Gastrocnemius medialis (tissue), 4 donors: ENCODE results near the gene SGMS1. TPM values are rescaled to one million over a fixed set of nuclear protein-coding genes. Genes with fewer than 3 reads are reported as not detected.

Experiments used
- ATAC-seq, 2 donors: fragments of 150-250 bp; one replicate each; pipeline ENCODE4 v1.9.1; 2016
- DNase-seq, 2 donors: peaks; one replicate each; pipeline ENCODE4 v3.0.0-alpha.2; 2019
- H3K27ac ChIP-seq, 4 donors: fragments of 200-600 bp; sonication (generic); 1 replicate in 1 of 4; 2 replicates in 3 of 4; pipeline ENCODE4 v1.5.1; 2016 to 2018; ENCODE audit warnings: mild to moderate bottlenecking in 2 of 4, moderate library complexity in 1 of 4
- H3K27me3 ChIP-seq, 3 donors: fragments of 200-600 bp; sonication (generic) in 2 of 3; 1 replicate in 1 of 3; 2 replicates in 2 of 3; pipeline versions ENCODE4 v1.5.1 to v1.6.0; 2016 to 2019; ENCODE audit warnings: mild to moderate bottlenecking in 1 of 3, moderate library complexity in 1 of 3
- H3K36me3 ChIP-seq, 2 donors: fragments of 200-600 bp; sonication (generic) in 1 of 2; one replicate each; pipeline ENCODE4 v1.5.1; 2017 to 2018
- H3K4me1 ChIP-seq, 2 donors: fragments of 200-600 bp; sonication (generic) in 1 of 2; one replicate each; pipeline ENCODE4 v1.5.1; 2016 to 2017; ENCODE audit warnings: mild to moderate bottlenecking in 2 of 2
- H3K4me3 ChIP-seq, 4 donors: fragments of 200-600 bp; sonication (generic) in 3 of 4; 1 replicate in 1 of 4; 2 replicates in 3 of 4; pipeline ENCODE4 v1.5.1; 2016 to 2019; ENCODE audit warnings: mild to moderate bottlenecking in 2 of 4
- H3K9me3 ChIP-seq, 3 donors: fragments of 200-600 bp; sonication (generic) in 2 of 3; 1 replicate in 1 of 3; 2 replicates in 2 of 3; pipeline ENCODE4 v1.5.1; 2016 to 2019
- CTCF ChIP-seq, 5 experiments: fragments of 450-650 bp in 3 of 5; fragments of 200-600 bp in 2 of 5; sonication (generic) in 2 of 5; IDR thresholded peaks in 4 of 5; conservative IDR thresholded peaks in 1 of 5; 1 replicate in 4 of 5; 2 replicates in 1 of 5; pipeline ENCODE4 v1.5.1; 2016 to 2019; ENCODE audit warnings: antibody characterized with exemption in 5 of 5, mild to moderate bottlenecking in 3 of 5, moderate library complexity in 3 of 5
- POLR2A ChIP-seq, 2 donors: fragments of 450-650 bp; IDR thresholded peaks; one replicate each; pipeline ENCODE4 v1.6.1; 2017; ENCODE audit warnings: antibody characterized with exemption in 2 of 2, mild to moderate bottlenecking in 2 of 2, moderate library complexity in 2 of 2
- in situ Hi-C, 4 donors: fragments of 200-750 bp; cut with MboI; loops; one replicate each; pipeline versions ENCODE4 v1.15.0 to v1.8.0; 2017; ENCODE audit warnings: low sequenced_read_pairs in 4 of 4
- intact Hi-C: fragments of 100-400 bp; cut with DNase I; formaldehyde crosslinking; loops from one replicate; pipeline ENCODE4 v1.15.1; 2023; ENCODE audit warnings: low total_unique reads
- total RNA-seq, 4 donors: library from RNA; depleted of rRNA; stranded (reverse); fragments of >200 nt; gene quantifications; one replicate each; pipeline versions ENCODE4 v1.1.0 to v1.2.3, GENCODE V29; 2016

Gene SGMS1
- total RNA-seq, 4 donors from 2014 or later = 17.6 to 30.7 (median 25.0) TPM

- intact Hi-C loops (no loop called here), in situ Hi-C loops (no loop called here)
- Histone ChIP-seq H3K36me3 (no peaks in the 10 kb centered on the region), H3K9me3 (no peaks in the 10 kb centered on the region), H3K27ac (no peak overlapping the region), H3K4me3 (no peak overlapping the region), H3K27me3 (no peaks in the 10 kb centered on the region), H3K4me1 (peaks cover 0 to 2% of the 10 kb centered on the region in 2 donors)
- DNase-seq (no peak), ATAC-seq (no peak)
- TF ChIP-seq CTCF (IDR thresholded peaks at IDR 0.05 in 4 of 5, conservative IDR thresholded peaks at IDR 0.05 in 1 of 5) = no peak
- TF ChIP-seq POLR2A (IDR thresholded peaks at IDR 0.05) = no peak
Observed at GRCh38 chr10:50658165-50658564, 34.4 kb upstream of the SGMS1 start.

- Histone ChIP-seq H3K27me3 (no peaks in the 10 kb centered on the region), H3K4me1 (peaks cover 0 to 2% of the 10 kb centered on the region in 2 donors), H3K27ac (no peak overlapping the region), H3K9me3 (no peaks in the 10 kb centered on the region), H3K36me3 (no peaks in the 10 kb centered on the region), H3K4me3 (no peak overlapping the region)
- in situ Hi-C loops (no loop called here), intact Hi-C loops (no loop called here)
- TF ChIP-seq POLR2A (IDR thresholded peaks at IDR 0.05) = no peak
- ATAC-seq (no peak), DNase-seq (no peak)
Observed at GRCh38 chr10:50653758-50654157, 30.0 kb upstream of the SGMS1 start.

GRCh38 chr10:50653142-50653541 lies 29.4 kb upstream of the SGMS1 start:
- no peaks in the 10 kb centered on the region for H3K9me3 ChIP-seq
- ATAC-seq (peak; percentile 41 to 50), DNase-seq (no peak)
- H3K27ac ChIP-seq = no peak overlapping the region
- TF ChIP-seq CTCF (IDR thresholded peaks at IDR 0.05 in 4 of 5, conservative IDR thresholded peaks at IDR 0.05 in 1 of 5) (peak in 4 of 5 experiments; percentile 37 to 54 (median 46)), POLR2A (IDR thresholded peaks at IDR 0.05) (no peak)
- intact Hi-C loops = no loop called here
- no peaks in the 10 kb centered on the region for H3K36me3 ChIP-seq
- H3K27me3 ChIP-seq = no peaks in the 10 kb centered on the region
- in situ Hi-C loops = no loop called here
- H3K4me3 ChIP-seq = no peak overlapping the region
- H3K4me1 ChIP-seq = peaks cover 0 to 2% of the 10 kb centered on the region in 2 donors

- intact Hi-C loops = no loop called here
- Histone ChIP-seq H3K27me3 (no peaks in the 10 kb centered on the region), H3K36me3 (no peaks in the 10 kb centered on the region), H3K27ac (no peak overlapping the region), H3K4me1 (peaks cover 0 to 2% of the 10 kb centered on the region in 2 donors), H3K9me3 (no peaks in the 10 kb centered on the region), H3K4me3 (no peak overlapping the region)
- ATAC-seq (no peak), DNase-seq (no peak)
- TF ChIP-seq CTCF (IDR thresholded peaks at IDR 0.05 in 4 of 5, conservative IDR thresholded peaks at IDR 0.05 in 1 of 5) (no peak), POLR2A (IDR thresholded peaks at IDR 0.05) (no peak)
- in situ Hi-C loops = no loop called here
Observed at GRCh38 chr10:50651808-50652207, 28.1 kb upstream of the SGMS1 start.

GRCh38 chr10:50650481-50650880 lies 26.7 kb upstream of the SGMS1 start:
- Histone ChIP-seq H3K4me3 (no peak overlapping the region), H3K9me3 (no peaks in the 10 kb centered on the region), H3K27ac (no peak overlapping the region), H3K4me1 (peaks cover 0 to 2% of the 10 kb centered on the region in 2 donors), H3K27me3 (no peaks in the 10 kb centered on the region), H3K36me3 (no peaks in the 10 kb centered on the region)
- in situ Hi-C loops = no loop called here
- ATAC-seq (no peak), DNase-seq (no peak)
- TF ChIP-seq CTCF (IDR thresholded peaks at IDR 0.05 in 4 of 5, conservative IDR thresholded peaks at IDR 0.05 in 1 of 5) = no peak
- TF ChIP-seq POLR2A (IDR thresholded peaks at IDR 0.05) = no peak
- intact Hi-C loops = no loop called here
